K562 (cell line): Measurements from ENCODE around the gene DAB1. TPM values are rescaled to one million over a fixed set of nuclear protein-coding genes. Genes with fewer than 3 reads are reported as not detected.

ENCODE experiments used
- ATAC-seq: fragments of 200-7000 bp; cut with Tn5 transposase; 3 replicates; pipeline ENCODE4 v1.9.1; 2020; ENCODE audit warnings: moderate library complexity
- BruUV-seq: library from RNA; stranded (reverse); fragments of 400-500 nt; replicated peaks from 2 replicates; lab custom pipeline; 2021; lab: Mats Ljungman, UMichigan
- CTCF ChIA-PET: fragments of 300-600 bp; formaldehyde crosslinking; extraction: SDS; loops from one replicate; lab custom pipeline; 2021; ENCODE audit warnings: low intra/inter-chr PET ratio; lab: Yijun Ruan, JAX
- POLR2A ChIA-PET: fragments of 300-600, 350-650 bp; sonication (Branson Sonifier 250); formaldehyde crosslinking; extraction: SDS; loops from one replicate; lab custom pipeline; 2021; ENCODE audit warnings: antibody characterized with exemption, inconsistent platforms; lab: Yijun Ruan, JAX
- DNase-seq, 4 experiments: peaks; one replicate each; pipeline versions ENCODE4 v3.0.0 to v3.0.0-alpha.2; 2011 to 2018; ENCODE audit warnings: low spot score in 3 of 4, mixed read lengths in 3 of 4; ENCODE audit errors: extremely low read depth in 1 of 4
- FAIRE-seq: peaks from 2 replicates; lab custom pipeline; 2011; peaks lifted over from hg19 to GRCh38; lab: Jason Lieb, UNC
- H2AFZ ChIP-seq: 2 replicates; pipeline ENCODE4 v1.6.0; 2011; ENCODE audit warnings: low read depth, low read length, control low read depth, inconsistent platforms
- H3K27ac ChIP-seq: fragments of 200-600 bp; 3 replicates; pipeline ENCODE4 v1.8.0; 2011; ENCODE audit warnings: low read depth, mild to moderate bottlenecking, control low read depth, inconsistent platforms, low read length, moderate library complexity, mixed read lengths; ENCODE audit errors: extremely low read depth
- H3K27me3 ChIP-seq, 2 experiments: fragments of 300-600 bp in 1 of 2; 2 replicates in 1 of 2; 3 replicates in 1 of 2; pipeline versions ENCODE4 v1.6.0 to v1.8.0; 2011; ENCODE audit warnings: inconsistent platforms in 2 of 2, low read length in 2 of 2, mild to moderate bottlenecking in 1 of 2, mixed read lengths in 1 of 2, moderate library complexity in 1 of 2; ENCODE audit not compliant: control insufficient read depth in 2 of 2, insufficient read depth in 2 of 2
- H3K36me3 ChIP-seq: fragments of 300-600 bp; 3 replicates; pipeline ENCODE4 v1.8.0; 2011; ENCODE audit warnings: mild to moderate bottlenecking, low read length, inconsistent platforms; ENCODE audit not compliant: control insufficient read depth, insufficient read depth
- H3K4me1 ChIP-seq, 2 experiments: fragments of 200-600 bp in 1 of 2; replicated peaks in 1 of 2; 2 replicates in 1 of 2; 3 replicates in 1 of 2; pipeline versions ENCODE4 v1.5.1 to v1.8.0; 2011; ENCODE audit warnings: inconsistent platforms in 2 of 2, low read length in 2 of 2, mild to moderate bottlenecking in 1 of 2, mixed read lengths in 1 of 2, moderate library complexity in 1 of 2; ENCODE audit not compliant: control insufficient read depth in 2 of 2, insufficient read depth in 2 of 2
- H3K4me2 ChIP-seq: 2 replicates; pipeline ENCODE4 v1.6.1; 2011; ENCODE audit warnings: low read length, control low read depth, inconsistent platforms, mixed read lengths; ENCODE audit not compliant: insufficient read depth
- H3K4me3 ChIP-seq: fragments of 200-600 bp; sonication (generic), shearing (Covaris generic); 2 replicates; pipeline ENCODE4 v1.5.1; 2016; ENCODE audit warnings: control low read depth, inconsistent platforms
- H3K79me2 ChIP-seq: fragments of 200-600 bp; 3 replicates; pipeline ENCODE4 v1.8.0; 2011; ENCODE audit warnings: low read length, inconsistent platforms; ENCODE audit not compliant: control insufficient read depth, insufficient read depth
- H3K9ac ChIP-seq, 2 experiments: 2 replicates each; pipeline versions ENCODE4 v1.6.0 to v1.6.1; 2011; ENCODE audit warnings: low read depth in 2 of 2, low read length in 2 of 2, control low read depth in 1 of 2, inconsistent platforms in 1 of 2, mild to moderate bottlenecking in 1 of 2, mixed read lengths in 1 of 2; ENCODE audit not compliant: insufficient read depth in 1 of 2
- H3K9me1 ChIP-seq: one replicate; pipeline ENCODE4 v1.6.0; 2011; ENCODE audit warnings: inconsistent platforms, mild to moderate bottlenecking, low read length, moderate library complexity; ENCODE audit not compliant: control insufficient read depth, insufficient read depth
- H3K9me3 ChIP-seq: replicated peaks from 2 replicates; pipeline ENCODE4 v1.5.1; 2011; ENCODE audit warnings: low read depth, low read length, inconsistent platforms; ENCODE audit not compliant: control insufficient read depth, insufficient read depth
- H4K20me1 ChIP-seq: replicated peaks from 2 replicates; pipeline ENCODE4 v1.6.1; 2011; ENCODE audit warnings: low read length, inconsistent platforms, mixed read lengths; ENCODE audit not compliant: control insufficient read depth, insufficient read depth
- ASH1L ChIP-seq: fragments of 450-650 bp; IDR thresholded peaks from 2 replicates; pipeline ENCODE4 v1.6.1; 2018; ENCODE audit warnings: borderline replicate concordance, mild to moderate bottlenecking, low read depth; ENCODE audit not compliant: partially characterized antibody
- BRD4 ChIP-seq: fragments of 200-600 bp; sonication (generic); IDR thresholded peaks from 2 replicates; pipeline ENCODE4 v1.6.1; 2017; ENCODE audit warnings: inconsistent platforms
- CEBPZ ChIP-seq: fragments of 150-350 bp; IDR thresholded peaks from 2 replicates; pipeline ENCODE4 v1.6.1; 2014; ENCODE audit warnings: low read depth, mild to moderate bottlenecking, low read length, borderline replicate concordance
- GTF2F1 ChIP-seq: IDR thresholded peaks from 2 replicates; pipeline ENCODE4 v1.6.1; 2011; ENCODE audit warnings: low read depth, low read length, improper control_type of control experiment
- PHF21A ChIP-seq: fragments of 450-650 bp; IDR thresholded peaks from 2 replicates; pipeline ENCODE4 v1.6.1; 2017; ENCODE audit warnings: low read depth, borderline replicate concordance
- POLR3A ChIP-seq: IDR thresholded peaks from 2 replicates; pipeline ENCODE4 v1.6.1; 2011; ENCODE audit warnings: borderline replicate concordance, mild to moderate bottlenecking, moderate library complexity; ENCODE audit not compliant: insufficient read length, insufficient read depth; ENCODE audit errors: extremely low read depth
- SMARCA5 ChIP-seq: fragments of 450-650 bp; IDR thresholded peaks from 2 replicates; pipeline ENCODE4 v1.6.1; 2016
- SNIP1 ChIP-seq: fragments of 450-650 bp; IDR thresholded peaks from 2 replicates; pipeline ENCODE4 v1.7.1; 2017; ENCODE audit warnings: low read depth, mild to moderate bottlenecking
- SRSF9 ChIP-seq: fragments of 200-400 bp; formaldehyde crosslinking; IDR thresholded peaks from 2 replicates; pipeline ENCODE4 v1.6.1; 2017; ENCODE audit warnings: low read depth, low read length, borderline replicate concordance
- SUPT5H ChIP-seq: fragments of 450-650 bp; IDR thresholded peaks from 2 replicates; pipeline ENCODE4 v1.6.1; 2016
- ZBTB34 ChIP-seq: fragments of 250-450 bp; sonication (Bioruptor Pico); IDR thresholded peaks from 2 replicates; pipeline ENCODE4 v1.8.0; 2021; ENCODE audit warnings: mild to moderate bottlenecking, moderate library complexity
- ZC3H4 ChIP-seq: sonication (generic); formaldehyde crosslinking; IDR thresholded peaks from 2 replicates; pipeline ENCODE4 v1.9.0; 2021; ENCODE audit warnings: missing genetic modification reagents, borderline replicate concordance
- ZNF717 ChIP-seq: fragments of 250-450 bp; sonication (Bioruptor Pico); IDR thresholded peaks from 2 replicates; pipeline ENCODE4 v1.5.0; 2021
- WGBS: fragments of 100-300 bp; shearing (Covaris generic); methylation state at CpG from one replicate; pipeline ENCODE4 v1.1.6; 2016; ENCODE audit warnings: low coverage, mixed read lengths; ENCODE audit not compliant: insufficient coverage; ENCODE audit errors: missing lambda C conversion rate; 5-methylcytosine and 5-hydroxymethylcytosine counted together
- in situ Hi-C: fragments of 300-500 bp; cut with MboI; formaldehyde crosslinking; loops from 4 replicates; pipeline ENCODE4 v1.15.0; 2018; ENCODE audit warnings: inconsistent platforms, mixed read lengths
- intact Hi-C: fragments of 100-400 bp; cut with micrococcal nuclease; formaldehyde crosslinking; loops from 2 replicates; pipeline ENCODE4 v1.14.2; 2022
- polyA plus RNA-seq, 8 experiments: library from polyadenylated mRNA; depleted of rRNA in 4 of 8; stranded (reverse) in 5 of 8; unstranded in 3 of 8; fragments of >200 nt; fragmentation: Nextera tagmentation in 2 of 8; fragmentation: Illumina TruSeq in 1 of 8; extraction: Ambion mirVana in 2 of 8; extraction: Trizol in 1 of 8; gene quantifications; 2 replicates each; pipeline versions ENCODE4 v1.2.1 to v1.2.3, GENCODE V29; 2011 to 2014; ENCODE audit warnings: inconsistent platforms in 1 of 8, missing spikeins in 1 of 8
- total RNA-seq, 7 experiments: library from RNA; depleted of rRNA in 6 of 7; stranded (reverse); fragments of >200 nt in 6 of 7; fragmentation: Illumina TruSeq in 2 of 7; extraction: Trizol in 2 of 7; gene quantifications; 2 replicates each; pipeline versions ENCODE4 v1.2.1 to v1.2.3, GENCODE V29; 2011 to 2021; ENCODE audit warnings: low replicate concordance in 1 of 7
- TF ChIP-seq, protein P1 (sequence below), 2 experiments: fragments of 450-650 bp; conservative IDR thresholded peaks; 2 replicates each; pipeline ENCODE4 v1.6.1; 2017; ENCODE audit warnings: mild to moderate bottlenecking in 2 of 2, moderate library complexity in 2 of 2
- TF ChIP-seq, protein P2 (sequence below): fragments of 150-350 bp; conservative IDR thresholded peaks from 2 replicates; pipeline ENCODE4 v1.6.1; 2014; ENCODE audit warnings: low read length

DAB1 gene
- total and polyA plus RNA-seq, 9 of the 15 experiments (the other 6 are each of a cell fraction or from before 2014, with no cell fraction given): not detected

- Histone ChIP-seq H3K4me1 (no peaks in the 10 kb centered on the region), H3K79me2 (no peaks in the 10 kb centered on the region), H3K9ac (no peak overlapping the region), H3K4me3 (no peak overlapping the region), H4K20me1 (no peaks in the 10 kb centered on the region), H3K9me1 (no peaks in the 10 kb centered on the region), H2AFZ (no peak overlapping the region), H3K36me3 (no peaks in the 10 kb centered on the region), H3K9me3 (no peaks in the 10 kb centered on the region), H3K27me3 (peaks cover 0 to 4% of the 10 kb centered on the region in 2 experiments; a peak in 2 of 5 replicates), H3K4me2 (no peak overlapping the region), H3K27ac (no peak overlapping the region)
- intact Hi-C loops (no loop called here), in situ Hi-C loops (no loop called here)
- ATAC-seq (no peak), DNase-seq (no peak), FAIRE-seq (no peak)
- BruUV-seq: no TSS peak
- CTCF ChIA-PET: no interaction called here
- POLR2A ChIA-PET: no interaction called here
- WGBS: 0% methylated on average over 3 of the region's 3 CpGs
- no peak for TF ChIP-seq CEBPZ
- no peak for TF ChIP-seq SRSF9
- TF ChIP-seq SUPT5H: no peak
- no peak for TF ChIP-seq PHF21A
- TF ChIP-seq SMARCA5: no peak
- TF ChIP-seq BRD4: no peak
- no peak for TF ChIP-seq SNIP1
- no peak for TF ChIP-seq POLR3A
- TF ChIP-seq ZBTB34 (CRISPR knock-in tag): no peak
- TF ChIP-seq, protein P1, sequence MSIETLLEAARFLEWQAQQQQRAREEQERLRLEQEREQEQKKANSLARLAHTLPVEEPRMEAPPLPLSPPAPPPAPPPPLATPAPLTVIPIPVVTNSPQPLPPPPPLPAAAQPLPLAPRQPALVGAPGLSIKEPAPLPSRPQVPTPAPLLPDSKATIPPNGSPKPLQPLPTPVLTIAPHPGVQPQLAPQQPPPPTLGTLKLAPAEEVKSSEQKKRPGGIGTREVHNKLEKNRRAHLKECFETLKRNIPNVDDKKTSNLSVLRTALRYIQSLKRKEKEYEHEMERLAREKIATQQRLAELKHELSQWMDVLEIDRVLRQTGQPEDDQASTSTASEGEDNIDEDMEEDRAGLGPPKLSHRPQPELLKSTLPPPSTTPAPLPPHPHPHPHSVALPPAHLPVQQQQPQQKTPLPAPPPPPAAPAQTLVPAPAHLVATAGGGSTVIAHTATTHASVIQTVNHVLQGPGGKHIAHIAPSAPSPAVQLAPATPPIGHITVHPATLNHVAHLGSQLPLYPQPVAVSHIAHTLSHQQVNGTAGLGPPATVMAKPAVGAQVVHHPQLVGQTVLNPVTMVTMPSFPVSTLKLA (conservative IDR thresholded peaks at IDR 0.05): no peak
- TF ChIP-seq, protein P2, sequence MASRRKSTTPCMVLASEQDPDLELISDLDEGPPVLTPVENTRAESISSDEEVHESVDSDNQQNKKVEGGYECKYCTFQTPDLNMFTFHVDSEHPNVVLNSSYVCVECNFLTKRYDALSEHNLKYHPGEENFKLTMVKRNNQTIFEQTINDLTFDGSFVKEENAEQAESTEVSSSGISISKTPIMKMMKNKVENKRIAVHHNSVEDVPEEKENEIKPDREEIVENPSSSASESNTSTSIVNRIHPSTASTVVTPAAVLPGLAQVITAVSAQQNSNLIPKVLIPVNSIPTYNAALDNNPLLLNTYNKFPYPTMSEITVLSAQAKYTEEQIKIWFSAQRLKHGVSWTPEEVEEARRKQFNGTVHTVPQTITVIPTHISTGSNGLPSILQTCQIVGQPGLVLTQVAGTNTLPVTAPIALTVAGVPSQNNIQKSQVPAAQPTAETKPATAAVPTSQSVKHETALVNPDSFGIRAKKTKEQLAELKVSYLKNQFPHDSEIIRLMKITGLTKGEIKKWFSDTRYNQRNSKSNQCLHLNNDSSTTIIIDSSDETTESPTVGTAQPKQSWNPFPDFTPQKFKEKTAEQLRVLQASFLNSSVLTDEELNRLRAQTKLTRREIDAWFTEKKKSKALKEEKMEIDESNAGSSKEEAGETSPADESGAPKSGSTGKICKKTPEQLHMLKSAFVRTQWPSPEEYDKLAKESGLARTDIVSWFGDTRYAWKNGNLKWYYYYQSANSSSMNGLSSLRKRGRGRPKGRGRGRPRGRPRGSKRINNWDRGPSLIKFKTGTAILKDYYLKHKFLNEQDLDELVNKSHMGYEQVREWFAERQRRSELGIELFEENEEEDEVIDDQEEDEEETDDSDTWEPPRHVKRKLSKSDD: no peak
- no peak for TF ChIP-seq ZNF717 (CRISPR knock-in tag)
- TF ChIP-seq ASH1L: no peak
- TF ChIP-seq GTF2F1: no peak
- TF ChIP-seq ZC3H4 (CRISPR knock-in tag): no peak
Measured at GRCh38 chr1:57324388-57324787, 99.5 kb downstream of the DAB1 start.
